Measurements from ENCODE around the gene HRH3. TPM values are rescaled to one million over a fixed set of nuclear protein-coding genes. Genes with fewer than 3 reads are reported as not detected.

Gene HRH3
- total RNA-seq, 3 donors from 2014 or later = 0.09 TPM; not detected in 2

DNA sequence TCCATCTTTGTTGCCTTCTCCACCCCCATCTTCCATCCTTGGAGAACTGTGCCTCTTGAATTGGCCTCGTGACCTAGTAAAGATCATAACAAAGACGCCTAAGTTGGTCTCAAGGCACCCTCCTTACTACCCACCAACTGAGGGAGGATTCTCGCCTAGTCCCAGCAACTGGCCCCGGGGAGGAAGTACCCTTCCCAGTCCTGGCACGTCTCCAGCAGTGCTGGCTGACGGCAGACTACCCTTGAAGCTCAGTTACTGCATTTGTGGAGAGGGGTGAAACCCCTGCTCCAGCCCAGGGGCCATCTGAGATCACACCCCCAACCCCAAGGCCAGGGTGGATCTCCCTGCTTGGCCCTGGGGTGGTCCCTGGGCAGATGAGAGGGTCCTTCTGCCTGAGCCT lies 16.1 kb upstream of the HRH3 start:
- ATAC-seq (no peak), DNase-seq (no peak)
- TF ChIP-seq, protein P1, sequence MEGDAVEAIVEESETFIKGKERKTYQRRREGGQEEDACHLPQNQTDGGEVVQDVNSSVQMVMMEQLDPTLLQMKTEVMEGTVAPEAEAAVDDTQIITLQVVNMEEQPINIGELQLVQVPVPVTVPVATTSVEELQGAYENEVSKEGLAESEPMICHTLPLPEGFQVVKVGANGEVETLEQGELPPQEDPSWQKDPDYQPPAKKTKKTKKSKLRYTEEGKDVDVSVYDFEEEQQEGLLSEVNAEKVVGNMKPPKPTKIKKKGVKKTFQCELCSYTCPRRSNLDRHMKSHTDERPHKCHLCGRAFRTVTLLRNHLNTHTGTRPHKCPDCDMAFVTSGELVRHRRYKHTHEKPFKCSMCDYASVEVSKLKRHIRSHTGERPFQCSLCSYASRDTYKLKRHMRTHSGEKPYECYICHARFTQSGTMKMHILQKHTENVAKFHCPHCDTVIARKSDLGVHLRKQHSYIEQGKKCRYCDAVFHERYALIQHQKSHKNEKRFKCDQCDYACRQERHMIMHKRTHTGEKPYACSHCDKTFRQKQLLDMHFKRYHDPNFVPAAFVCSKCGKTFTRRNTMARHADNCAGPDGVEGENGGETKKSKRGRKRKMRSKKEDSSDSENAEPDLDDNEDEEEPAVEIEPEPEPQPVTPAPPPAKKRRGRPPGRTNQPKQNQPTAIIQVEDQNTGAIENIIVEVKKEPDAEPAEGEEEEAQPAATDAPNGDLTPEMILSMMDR (IDR thresholded peaks at IDR 0.05) = no peak
- Histone ChIP-seq H3K4me3 (no peak overlapping the region), H3K9me3 (no peaks in the 10 kb centered on the region), H3K4me1 (ENCODE audit: low read depth) (peaks cover 19% of the 10 kb centered on the region), H3K36me3 (ENCODE audit: low read depth) (no peaks in the 10 kb centered on the region)
- intact Hi-C loops (cut with DNase I, micrococcal nuclease) = no loop called here

DNA sequence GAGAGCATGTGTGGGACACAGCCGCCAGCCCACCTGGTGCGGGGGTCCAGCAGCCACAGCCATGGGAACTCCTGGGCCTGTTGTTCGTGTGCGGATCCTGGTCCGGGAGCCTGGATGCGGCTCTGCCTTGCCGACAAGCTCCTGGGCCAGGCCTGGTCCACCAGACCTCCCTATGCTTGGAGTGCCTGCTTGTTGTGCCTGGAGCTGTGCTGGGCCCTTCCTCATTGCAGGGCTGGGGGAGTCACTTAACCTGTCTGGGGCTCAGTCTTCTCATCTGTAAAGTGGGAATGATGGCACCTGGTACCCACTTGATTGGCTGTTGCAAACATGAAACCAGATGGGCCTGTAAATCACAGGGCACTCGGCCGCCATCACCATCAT lies 15.7 kb upstream of the HRH3 start:
- Histone ChIP-seq H3K4me1 (ENCODE audit: low read depth) (peaks cover 15% of the 10 kb centered on the region), H3K4me3 (no peak overlapping the region), H3K36me3 (ENCODE audit: low read depth) (no peaks in the 10 kb centered on the region), H3K9me3 (no peaks in the 10 kb centered on the region)
- DNase-seq (peak in 1 of 3 donors; percentile 52), ATAC-seq (no peak)
- TF ChIP-seq, protein P1 (IDR thresholded peaks at IDR 0.05) = no peak
- intact Hi-C loops (cut with DNase I, micrococcal nuclease) = no loop called here

DNA sequence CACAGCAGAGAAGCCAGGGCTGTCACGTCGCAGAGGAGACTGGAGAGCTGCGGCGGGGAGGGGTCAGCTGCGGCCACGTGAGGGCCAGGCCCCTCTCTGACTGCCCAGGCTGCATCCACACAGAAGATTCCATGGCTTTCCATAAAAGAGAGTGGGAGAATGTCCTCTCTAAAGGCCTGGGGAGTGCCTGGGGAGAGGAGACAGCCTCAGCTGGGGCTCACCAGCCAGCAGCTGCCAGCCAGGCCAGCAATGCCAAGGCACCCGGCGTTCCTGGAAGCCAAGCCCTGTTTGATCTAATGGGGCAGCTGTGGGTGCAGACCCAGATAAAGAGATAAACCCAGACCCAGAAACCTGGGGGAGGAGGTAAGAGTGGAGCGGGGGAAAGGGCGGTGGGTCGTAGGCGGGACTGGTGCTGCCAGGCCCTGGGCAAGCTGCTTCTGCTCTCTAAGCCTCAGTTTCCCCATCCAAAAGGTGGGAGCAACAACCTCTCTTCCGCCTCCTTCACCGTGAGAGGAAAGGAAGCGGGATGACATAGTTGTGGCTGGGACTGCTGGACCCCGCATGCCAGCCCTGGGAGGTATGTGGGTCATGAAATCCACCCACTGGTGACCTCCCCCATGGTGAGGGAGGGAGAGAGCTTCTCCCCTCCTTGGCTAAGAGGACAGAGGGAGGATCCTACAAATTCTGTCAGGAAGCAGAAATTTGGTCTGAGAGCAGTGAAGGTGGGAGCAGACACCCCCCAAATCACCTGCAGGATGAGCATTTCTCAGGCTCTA lies 15.1 kb upstream of the HRH3 start:
- DNase-seq = no peak
- H3K4me1 ChIP-seq (ENCODE audit: low read depth) = peaks cover 10% of the 10 kb centered on the region

DNA sequence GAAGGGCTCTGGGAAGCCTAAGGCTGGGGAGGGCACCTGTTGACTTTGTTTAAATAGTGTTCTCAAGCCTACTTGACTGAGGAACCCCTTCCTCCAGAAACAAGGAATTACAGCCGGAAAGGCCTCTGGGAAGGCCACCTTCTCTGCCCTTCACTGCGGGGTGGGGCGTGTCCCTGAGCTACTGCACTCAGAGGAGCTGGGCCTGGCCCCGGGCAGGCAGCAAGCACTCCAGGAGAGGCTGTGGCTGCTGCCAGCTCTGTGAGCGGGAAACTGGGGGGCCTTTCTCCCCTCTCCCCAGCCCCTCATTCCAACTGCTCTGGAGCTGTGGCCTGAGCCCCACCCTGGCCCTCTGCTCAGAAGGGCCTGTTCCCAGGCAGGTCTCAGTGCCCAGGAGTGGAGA lies 14.3 kb upstream of the HRH3 start:
- no peaks in the 10 kb centered on the region for H3K9me3 ChIP-seq
- H3K4me1 ChIP-seq (ENCODE audit: low read depth) = peaks cover 2% of the 10 kb centered on the region
- DNase-seq = peak in 2 of 3 donors; percentile 56 to 65
- TF ChIP-seq, protein P1 (IDR thresholded peaks at IDR 0.05) = no peak
- no peak overlapping the region for H3K4me3 ChIP-seq
- intact Hi-C loops (cut with DNase I, micrococcal nuclease) = no loop called here
- no peaks in the 10 kb centered on the region for H3K36me3 ChIP-seq (ENCODE audit: low read depth)
- no peak for ATAC-seq

More for the DNA sequence above, 15.1 kb upstream of the HRH3 start:
- intact Hi-C loops (cut with DNase I, micrococcal nuclease) = no loop called here
- TF ChIP-seq, protein P1 (IDR thresholded peaks at IDR 0.05) = no peak
- ATAC-seq = no peak
- Histone ChIP-seq H3K36me3 (ENCODE audit: low read depth) (no peaks in the 10 kb centered on the region), H3K4me3 (no peak overlapping the region), H3K9me3 (no peaks in the 10 kb centered on the region)

DNA sequence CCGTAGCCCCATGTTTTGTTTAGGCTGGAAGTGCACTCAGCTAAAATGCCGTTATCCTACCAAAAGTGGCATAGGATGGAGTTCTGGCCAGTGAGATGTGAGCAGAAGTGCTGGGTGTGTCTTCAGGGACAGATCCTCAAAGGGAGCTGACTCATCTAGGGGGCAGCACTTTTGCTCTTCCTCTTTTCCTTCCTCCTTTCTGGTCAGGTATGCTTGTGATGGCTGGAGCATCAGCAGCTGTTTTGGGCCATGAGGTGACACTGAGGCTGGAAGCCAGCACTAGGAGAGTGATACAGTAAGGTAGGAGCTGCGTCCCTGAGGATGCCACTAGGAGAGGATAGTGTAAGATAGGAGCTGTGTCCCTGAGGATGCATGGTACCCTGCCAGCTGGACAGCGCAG lies 13.6 kb upstream of the HRH3 start:
- TF ChIP-seq, protein P1 (IDR thresholded peaks at IDR 0.05) = no peak
- no peak for ATAC-seq
- Histone ChIP-seq H3K9me3 (no peaks in the 10 kb centered on the region), H3K4me1 (ENCODE audit: low read depth) (no peaks in the 10 kb centered on the region), H3K36me3 (ENCODE audit: low read depth) (no peaks in the 10 kb centered on the region), H3K4me3 (no peak overlapping the region)
- intact Hi-C loops (cut with DNase I, micrococcal nuclease) = no loop called here
- DNase-seq = no peak

All from mucosa of descending colon (tissue), 3 donors.